A204.1 (cell line): ENCODE measurements around the gene ZNF92.
"Not testable (repeated sequence)": the region's sequence is repeated elsewhere in the genome, so short reads cannot be mapped to it uniquely, and the experiment has no call there.

Source experiments
- FAIRE-seq: peaks from 2 replicates; lab custom pipeline; 2012; peaks lifted over from hg19 to GRCh38; lab: Jason Lieb, UNC

ZNF92 gene

GRCh38 chr7:65429642-65430343 is 56.1 kb downstream of the ZNF92 start:
- no peak for FAIRE-seq

- FAIRE-seq, result no peak
Observed at GRCh38 chr7:65430344-65431186, 56.9 kb downstream of the ZNF92 start.

- no peak for FAIRE-seq
Observed at GRCh38 chr7:65434307-65434706, 60.7 kb downstream of the ZNF92 start.

- no peak for FAIRE-seq
Observed at GRCh38 chr7:65436163-65436562, 62.5 kb downstream of the ZNF92 start.

GRCh38 chr7:65438598-65438997 is 64.9 kb downstream of the ZNF92 start:
- no peak for FAIRE-seq

- no peak for FAIRE-seq
Observed at GRCh38 chr7:65441010-65441409, 67.4 kb downstream of the ZNF92 start.

- no peak for FAIRE-seq
Observed at GRCh38 chr7:65444205-65444842, 70.7 kb downstream of the ZNF92 start.

- FAIRE-seq, result no peak
Observed at GRCh38 chr7:65444899-65445823, 71.5 kb downstream of the ZNF92 start.

- FAIRE-seq, result not testable (repeated sequence)
Observed at GRCh38 chr7:65447041-65447440, 73.4 kb downstream of the ZNF92 start.

- FAIRE-seq, result no peak
Observed at GRCh38 chr7:65448816-65449504, 75.3 kb downstream of the ZNF92 start.

GRCh38 chr7:65449505-65449852 is 75.8 kb downstream of the ZNF92 start:
- FAIRE-seq, result no peak
